HL-60 (cell line): Measurements from ENCODE around the gene ANKRD31.
"Not testable (repeated sequence)": the region's sequence is repeated elsewhere in the genome, so short reads cannot be mapped to it uniquely, and the experiment has no call there.

Source experiments
- DNase-seq, 2 experiments: peaks; one replicate each; pipeline ENCODE4 v3.0.0-alpha.2; 2010 to 2020; ENCODE audit warnings: low read depth in 1 of 2, low spot score in 1 of 2
- H3K27ac ChIP-seq: fragments of 250-450 bp; sonication (Bioruptor Pico); replicated peaks from 2 replicates; pipeline ENCODE4 v1.5.1; 2020; ENCODE audit warnings: mild to moderate bottlenecking, moderate library complexity
- H3K27me3 ChIP-seq: fragments of 250-450 bp; sonication (Bioruptor Pico); 2 replicates; pipeline ENCODE4 v1.5.1; 2021; ENCODE audit warnings: mild to moderate bottlenecking, moderate library complexity; ENCODE audit not compliant: insufficient read depth, poor library complexity, severe bottlenecking
- H3K4me3 ChIP-seq: replicated peaks from 2 replicates; pipeline ENCODE4 v1.5.1; 2011; ENCODE audit warnings: mild to moderate bottlenecking, control low read depth, low read length; ENCODE audit not compliant: insufficient read depth
- GABPA ChIP-seq: IDR thresholded peaks from 2 replicates; pipeline ENCODE4 v1.6.1; 2012; ENCODE audit warnings: low read depth
- POLR2AphosphoS5 ChIP-seq: IDR thresholded peaks from 2 replicates; pipeline ENCODE4 v1.6.1; 2012; ENCODE audit warnings: low read depth
- SPI1 ChIP-seq: IDR thresholded peaks from 2 replicates; pipeline ENCODE4 v1.6.1; 2012; ENCODE audit warnings: low read depth, mild to moderate bottlenecking, borderline replicate concordance
- TF ChIP-seq, protein P1 (sequence below): IDR thresholded peaks from one replicate; pipeline ENCODE4 v1.5.1; 2011; ENCODE audit warnings: low read length, control low read depth, inconsistent platforms; ENCODE audit not compliant: insufficient read depth
- TF ChIP-seq, protein P2 (sequence below): IDR thresholded peaks from 2 replicates; pipeline ENCODE4 v1.6.1; 2012; ENCODE audit warnings: low read depth; ENCODE audit not compliant: insufficient replicate concordance

The ANKRD31 gene

GRCh38 chr5:75081510-75081909 lies 155.2 kb downstream of the ANKRD31 start:
- H3K27ac ChIP-seq, result no peak overlapping the region
- no peaks in the 10 kb centered on the region for H3K27me3 ChIP-seq
- DNase-seq, result no peak
- no peak overlapping the region for H3K4me3 ChIP-seq
- TF ChIP-seq, protein P1, sequence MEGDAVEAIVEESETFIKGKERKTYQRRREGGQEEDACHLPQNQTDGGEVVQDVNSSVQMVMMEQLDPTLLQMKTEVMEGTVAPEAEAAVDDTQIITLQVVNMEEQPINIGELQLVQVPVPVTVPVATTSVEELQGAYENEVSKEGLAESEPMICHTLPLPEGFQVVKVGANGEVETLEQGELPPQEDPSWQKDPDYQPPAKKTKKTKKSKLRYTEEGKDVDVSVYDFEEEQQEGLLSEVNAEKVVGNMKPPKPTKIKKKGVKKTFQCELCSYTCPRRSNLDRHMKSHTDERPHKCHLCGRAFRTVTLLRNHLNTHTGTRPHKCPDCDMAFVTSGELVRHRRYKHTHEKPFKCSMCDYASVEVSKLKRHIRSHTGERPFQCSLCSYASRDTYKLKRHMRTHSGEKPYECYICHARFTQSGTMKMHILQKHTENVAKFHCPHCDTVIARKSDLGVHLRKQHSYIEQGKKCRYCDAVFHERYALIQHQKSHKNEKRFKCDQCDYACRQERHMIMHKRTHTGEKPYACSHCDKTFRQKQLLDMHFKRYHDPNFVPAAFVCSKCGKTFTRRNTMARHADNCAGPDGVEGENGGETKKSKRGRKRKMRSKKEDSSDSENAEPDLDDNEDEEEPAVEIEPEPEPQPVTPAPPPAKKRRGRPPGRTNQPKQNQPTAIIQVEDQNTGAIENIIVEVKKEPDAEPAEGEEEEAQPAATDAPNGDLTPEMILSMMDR, result no peak
- TF ChIP-seq POLR2AphosphoS5 (no peak), GABPA (no peak), SPI1 (no peak)
- TF ChIP-seq, protein P2, sequence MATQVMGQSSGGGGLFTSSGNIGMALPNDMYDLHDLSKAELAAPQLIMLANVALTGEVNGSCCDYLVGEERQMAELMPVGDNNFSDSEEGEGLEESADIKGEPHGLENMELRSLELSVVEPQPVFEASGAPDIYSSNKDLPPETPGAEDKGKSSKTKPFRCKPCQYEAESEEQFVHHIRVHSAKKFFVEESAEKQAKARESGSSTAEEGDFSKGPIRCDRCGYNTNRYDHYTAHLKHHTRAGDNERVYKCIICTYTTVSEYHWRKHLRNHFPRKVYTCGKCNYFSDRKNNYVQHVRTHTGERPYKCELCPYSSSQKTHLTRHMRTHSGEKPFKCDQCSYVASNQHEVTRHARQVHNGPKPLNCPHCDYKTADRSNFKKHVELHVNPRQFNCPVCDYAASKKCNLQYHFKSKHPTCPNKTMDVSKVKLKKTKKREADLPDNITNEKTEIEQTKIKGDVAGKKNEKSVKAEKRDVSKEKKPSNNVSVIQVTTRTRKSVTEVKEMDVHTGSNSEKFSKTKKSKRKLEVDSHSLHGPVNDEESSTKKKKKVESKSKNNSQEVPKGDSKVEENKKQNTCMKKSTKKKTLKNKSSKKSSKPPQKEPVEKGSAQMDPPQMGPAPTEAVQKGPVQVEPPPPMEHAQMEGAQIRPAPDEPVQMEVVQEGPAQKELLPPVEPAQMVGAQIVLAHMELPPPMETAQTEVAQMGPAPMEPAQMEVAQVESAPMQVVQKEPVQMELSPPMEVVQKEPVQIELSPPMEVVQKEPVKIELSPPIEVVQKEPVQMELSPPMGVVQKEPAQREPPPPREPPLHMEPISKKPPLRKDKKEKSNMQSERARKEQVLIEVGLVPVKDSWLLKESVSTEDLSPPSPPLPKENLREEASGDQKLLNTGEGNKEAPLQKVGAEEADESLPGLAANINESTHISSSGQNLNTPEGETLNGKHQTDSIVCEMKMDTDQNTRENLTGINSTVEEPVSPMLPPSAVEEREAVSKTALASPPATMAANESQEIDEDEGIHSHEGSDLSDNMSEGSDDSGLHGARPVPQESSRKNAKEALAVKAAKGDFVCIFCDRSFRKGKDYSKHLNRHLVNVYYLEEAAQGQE, result no peak

GRCh38 chr5:75079346-75079745 lies 157.3 kb downstream of the ANKRD31 start:
- not testable (repeated sequence) for H3K27me3 ChIP-seq, H3K4me3 ChIP-seq, H3K27ac ChIP-seq, DNase-seq

- no peak overlapping the region for H3K4me3 ChIP-seq
- H3K27me3 ChIP-seq, result no peaks in the 10 kb centered on the region
- TF ChIP-seq GABPA (no peak), POLR2AphosphoS5 (no peak)
- TF ChIP-seq, protein P2, result no peak
- H3K27ac ChIP-seq, result no peak overlapping the region
- no peak for DNase-seq
Measured at GRCh38 chr5:75078027-75078426, 158.7 kb downstream of the ANKRD31 start.

DNA sequence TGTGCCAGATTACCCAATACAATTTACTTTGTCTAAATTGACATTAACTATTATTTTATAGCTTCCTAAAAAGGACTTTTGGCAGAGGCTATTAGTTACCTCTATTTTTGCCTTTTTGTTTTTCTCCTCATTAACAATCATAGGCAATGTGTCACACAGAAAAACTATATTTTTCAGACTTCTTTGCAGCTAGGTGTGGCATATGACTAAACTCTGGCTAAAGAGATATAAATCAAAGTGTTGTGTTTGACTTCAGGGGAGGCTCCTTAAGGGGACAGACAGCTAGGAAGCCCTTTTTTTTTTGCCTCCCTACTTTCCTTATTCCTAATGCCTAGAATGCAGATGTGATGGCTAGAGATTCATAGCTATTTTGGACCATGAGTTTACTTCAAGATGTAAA lies 164.6 kb downstream of the ANKRD31 start:
- DNase-seq, result no peak
- Histone ChIP-seq H3K27ac (no peak overlapping the region), H3K27me3 (no peaks in the 10 kb centered on the region), H3K4me3 (no peak overlapping the region)
- TF ChIP-seq, protein P2, result no peak
- no peak for TF ChIP-seq GABPA
- no peak for TF ChIP-seq SPI1
- TF ChIP-seq POLR2AphosphoS5, result no peak
- TF ChIP-seq, protein P1, result no peak
